Lower leg skin (tissue), 4 donors: ENCODE results near the gene RAD9B. TPM values are rescaled to one million over a fixed set of nuclear protein-coding genes. Genes with fewer than 3 reads are reported as not detected.
"Not testable (repeated sequence)": the region's sequence is repeated elsewhere in the genome, so short reads cannot be mapped to it uniquely, and the experiment has no call there.

Experiments used
- DNase-seq, 2 donors: peaks; one replicate each; pipeline ENCODE4 v3.0.0-alpha.2; 2019; ENCODE audit warnings: low spot score in 2 of 2
- H3K4me3 ChIP-seq: fragments of 200-600 bp; sonication (generic); 2 replicates; pipeline ENCODE4 v1.5.1; 2017; ENCODE audit warnings: mild to moderate bottlenecking, low read depth; ENCODE audit not compliant: poor library complexity, severe bottlenecking
- CTCF ChIP-seq, 3 donors: fragments of 450-650 bp; IDR thresholded peaks; one replicate each; pipeline ENCODE4 v1.5.1; 2016; ENCODE audit warnings: antibody characterized with exemption in 3 of 3, mild to moderate bottlenecking in 3 of 3, moderate library complexity in 2 of 3
- POLR2A ChIP-seq, 2 donors: fragments of 450-650 bp; IDR thresholded peaks; one replicate each; pipeline ENCODE4 v1.6.1; 2016 to 2017; ENCODE audit warnings: antibody characterized with exemption in 2 of 2, mild to moderate bottlenecking in 1 of 2, moderate library complexity in 1 of 2
- WGBS, 2 donors: methylation state at CpG; one replicate each; pipeline ENCODE4 v1.1.5; 2018; 5-methylcytosine and 5-hydroxymethylcytosine counted together
- intact Hi-C: fragments of 100-400 bp; cut with DNase I; formaldehyde crosslinking; loops from one replicate; pipeline ENCODE4 v1.15.0; 2023; ENCODE audit warnings: low total_unique reads
- total RNA-seq, 4 donors: library from RNA; depleted of rRNA; stranded (reverse); fragments of >200 nt; gene quantifications; one replicate each; pipeline ENCODE4 v1.1.0, GENCODE V29; 2016

The RAD9B gene
- total RNA-seq, 4 donors from 2014 or later, result 0.49 to 1.0 (median 0.63) TPM; not detected in 1

GRCh38 chr12:110516995-110517394 lies 14.9 kb downstream of the RAD9B start:
- 92 to 98% methylated on average over 3 of the region's 3 CpGs for WGBS, 2 donors
- DNase-seq, result no peak
- intact Hi-C loops, result no loop called here
- TF ChIP-seq CTCF (IDR thresholded peaks at IDR 0.05) (no peak), POLR2A (IDR thresholded peaks at IDR 0.05) (no peak)
- no peak overlapping the region for H3K4me3 ChIP-seq

DNA sequence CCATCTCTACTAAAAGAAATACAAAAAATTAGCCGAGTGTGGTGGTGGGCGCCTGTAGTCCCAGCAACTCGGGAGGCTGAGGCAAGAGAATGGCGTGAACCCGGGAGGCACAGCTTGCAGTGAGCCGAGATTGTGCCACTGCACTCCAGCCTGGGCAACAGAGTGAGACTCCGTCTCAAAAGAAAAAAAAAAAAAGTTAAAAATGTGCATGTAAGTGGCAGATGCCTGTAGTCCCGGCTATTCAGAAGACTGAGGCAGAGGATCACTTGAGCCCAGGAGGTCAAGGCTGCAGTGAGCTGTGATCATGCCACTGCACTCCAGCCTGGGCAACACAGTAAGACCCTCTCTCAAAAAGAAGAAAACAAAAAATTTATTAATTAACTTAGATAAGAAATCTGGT lies 15.9 kb downstream of the RAD9B start:
- H3K4me3 ChIP-seq, DNase-seq, intact Hi-C loops: not testable (repeated sequence)
- 92% methylated on average over 8 of the region's 8 CpGs for WGBS, 2 donors

GRCh38 chr12:110520876-110521712 lies 19.0 kb downstream of the RAD9B start:
- DNase-seq, intact Hi-C loops, H3K4me3 ChIP-seq: not testable (repeated sequence)
- WGBS, 2 donors, result 86 to 90% methylated on average over 11 of the region's 11 CpGs

DNA sequence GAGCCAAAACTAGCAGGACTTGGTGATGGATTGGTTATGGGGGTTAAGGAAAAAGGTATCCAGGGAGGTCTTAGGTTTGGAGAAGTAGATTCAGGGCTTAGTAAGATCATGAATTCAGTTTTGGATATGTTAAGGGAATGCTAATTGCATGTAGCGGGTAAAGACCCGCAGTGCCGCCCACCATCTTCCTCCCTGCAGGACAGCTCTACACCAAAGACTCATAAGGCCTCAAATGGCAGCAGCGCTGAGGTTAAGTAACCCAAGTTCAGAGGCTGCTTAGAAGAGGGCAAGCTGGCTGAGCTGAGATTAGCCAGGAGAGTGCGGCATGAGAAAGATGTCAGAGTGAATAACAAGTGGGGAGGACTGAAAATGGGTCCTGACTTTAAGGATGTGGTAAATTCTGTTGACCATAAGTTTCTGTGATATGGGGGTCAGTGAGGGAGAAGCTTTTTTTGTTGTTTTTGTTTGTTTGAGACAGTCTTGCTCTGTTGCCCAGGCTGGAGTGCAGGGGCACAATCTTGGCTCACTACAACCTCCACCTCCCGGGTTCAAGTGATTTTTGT lies 26.2 kb downstream of the RAD9B start:
- WGBS, 2 donors, result 95 to 96% methylated on average over 6 of the region's 6 CpGs
- DNase-seq, result peak in 1 of 2 donors; percentile 67
- no peak overlapping the region for H3K4me3 ChIP-seq
- TF ChIP-seq POLR2A (IDR thresholded peaks at IDR 0.05) (no peak), CTCF (IDR thresholded peaks at IDR 0.05) (no peak)
- intact Hi-C loops, result no loop called here

- no peak for DNase-seq
- TF ChIP-seq POLR2A (IDR thresholded peaks at IDR 0.05) (no peak), CTCF (IDR thresholded peaks at IDR 0.05) (no peak)
- intact Hi-C loops, result no loop called here
- 68 to 73% methylated on average over 2 of the region's 2 CpGs for WGBS, 2 donors
- no peak overlapping the region for H3K4me3 ChIP-seq
Observed at GRCh38 chr12:110530511-110530910, 28.4 kb downstream of the RAD9B start.

DNA sequence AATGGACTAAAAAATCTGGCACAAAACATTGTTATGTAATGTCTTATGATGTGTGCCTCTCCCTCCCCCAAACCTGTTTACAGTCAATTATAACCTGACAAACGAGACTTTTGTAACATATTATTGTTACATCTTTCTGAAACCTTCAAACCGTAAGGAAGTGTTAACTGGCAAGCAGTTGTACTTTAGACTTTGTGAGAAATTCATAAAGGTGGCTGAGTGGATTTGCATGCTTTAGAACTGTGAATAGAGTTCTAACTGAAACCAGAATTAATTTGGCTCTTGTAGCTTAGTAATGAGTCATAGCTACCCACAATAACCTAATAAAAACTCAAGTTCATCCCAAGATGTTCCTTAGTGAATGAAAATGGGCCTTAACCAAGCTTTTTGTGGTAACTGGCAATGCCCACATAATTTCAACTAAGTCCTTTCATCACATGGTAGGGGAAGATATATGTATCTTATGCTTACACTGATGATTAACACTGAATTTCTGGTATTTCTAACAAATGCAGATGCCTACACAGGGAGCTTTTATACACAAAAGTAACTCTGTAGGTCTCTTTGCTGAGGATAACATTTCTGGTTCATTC lies 29.7 kb downstream of the RAD9B start:
- no peak for DNase-seq
- intact Hi-C loops, result no loop called here
- TF ChIP-seq POLR2A (IDR thresholded peaks at IDR 0.05) (no peak), CTCF (IDR thresholded peaks at IDR 0.05) (no peak)
- 27 to 32% methylated on average over 2 of the region's 2 CpGs for WGBS, 2 donors
- H3K4me3 ChIP-seq, result no peak overlapping the region
